Right atrium auricular region (tissue), 2 donors: ENCODE measurements around the gene PLK5. TPM values are rescaled to one million over a fixed set of nuclear protein-coding genes. Genes with fewer than 3 reads are reported as not detected.
"Not testable (repeated sequence)": the region's sequence is repeated elsewhere in the genome, so short reads cannot be mapped to it uniquely, and the experiment has no call there.

Experiments
- DNase-seq: peaks from one replicate; pipeline ENCODE4 v3.0.0-alpha.2; 2019; ENCODE audit warnings: low spot score
- H3K27ac ChIP-seq, 2 donors: fragments of 200-600 bp; sonication (generic); 1 replicate in 1 of 2; 2 replicates in 1 of 2; pipeline ENCODE4 v1.5.1; 2016 to 2019
- H3K27me3 ChIP-seq, 2 donors: fragments of 200-600 bp; sonication (generic); one replicate each; pipeline versions ENCODE4 v1.5.1 to v1.6.0; 2017 to 2019
- H3K36me3 ChIP-seq: fragments of 200-600 bp; sonication (generic); one replicate; pipeline ENCODE4 v1.5.1; 2016
- H3K4me1 ChIP-seq, 2 donors: fragments of 200-600 bp; sonication (generic); one replicate each; pipeline versions ENCODE4 v1.5.1 to v1.6.0; 2017 to 2019
- H3K4me3 ChIP-seq, 2 donors: fragments of 200-600 bp; sonication (generic); 1 replicate in 1 of 2; 2 replicates in 1 of 2; pipeline ENCODE4 v1.5.1; 2017 to 2019; ENCODE audit warnings: mild to moderate bottlenecking in 1 of 2, moderate library complexity in 1 of 2
- H3K9me3 ChIP-seq, 2 donors: fragments of 200-600 bp; sonication (generic); one replicate each; pipeline ENCODE4 v1.5.1; 2019
- CTCF ChIP-seq, 2 donors: fragments of 200-600 bp; sonication (generic); IDR thresholded peaks; one replicate each; pipeline ENCODE4 v1.5.1; 2019; ENCODE audit warnings: antibody characterized with exemption in 2 of 2
- total RNA-seq, 2 donors: library from RNA; depleted of rRNA; stranded (reverse); fragments of >200 nt; gene quantifications; one replicate each; pipeline ENCODE4 v1.1.0, GENCODE V29; 2016

The PLK5 gene
- total RNA-seq, 2 donors from 2014 or later, result not detected

- Histone ChIP-seq H3K27ac (no peak overlapping the region), H3K27me3 (no peaks in the 10 kb centered on the region), H3K9me3 (no peaks in the 10 kb centered on the region), H3K4me3 (no peak overlapping the region), H3K4me1 (no peaks in the 10 kb centered on the region), H3K36me3 (no peaks in the 10 kb centered on the region)
- no peak for TF ChIP-seq CTCF (IDR thresholded peaks at IDR 0.05)
- no peak for DNase-seq
These were observed 7.7 kb downstream of the PLK5 start for GRCh38 chr19:1531587-1531986.

- H3K36me3 ChIP-seq, result no peaks in the 10 kb centered on the region
- H3K27me3 ChIP-seq, result no peaks in the 10 kb centered on the region
- H3K27ac ChIP-seq, result no peak overlapping the region
- H3K4me1 ChIP-seq, result no peaks in the 10 kb centered on the region
- no peak for TF ChIP-seq CTCF (IDR thresholded peaks at IDR 0.05)
- H3K9me3 ChIP-seq, result no peaks in the 10 kb centered on the region
- DNase-seq, result no peak
- no peak overlapping the region for H3K4me3 ChIP-seq
These were observed 8.1 kb downstream of the PLK5 start for GRCh38 chr19:1532003-1532402.

- Histone ChIP-seq H3K4me1 (no peaks in the 10 kb centered on the region), H3K9me3 (no peaks in the 10 kb centered on the region), H3K27me3 (no peaks in the 10 kb centered on the region), H3K4me3 (no peak overlapping the region), H3K27ac (no peak overlapping the region), H3K36me3 (no peaks in the 10 kb centered on the region)
- no peak for DNase-seq
- TF ChIP-seq CTCF (IDR thresholded peaks at IDR 0.05), result no peak
These were observed 9.8 kb downstream of the PLK5 start for GRCh38 chr19:1533510-1534150.

- H3K27ac ChIP-seq, result no peak overlapping the region
- no peak for TF ChIP-seq CTCF (IDR thresholded peaks at IDR 0.05)
- no peak overlapping the region for H3K4me3 ChIP-seq
- H3K9me3 ChIP-seq, result no peaks in the 10 kb centered on the region
- no peaks in the 10 kb centered on the region for H3K27me3 ChIP-seq
- H3K4me1 ChIP-seq, result peaks cover 0 to 7% of the 10 kb centered on the region in 2 donors
- H3K36me3 ChIP-seq, result no peaks in the 10 kb centered on the region
- DNase-seq, result no peak
These were observed 11.1 kb downstream of the PLK5 start for GRCh38 chr19:1534972-1535371.

- not testable (repeated sequence) for H3K36me3 ChIP-seq, H3K4me3 ChIP-seq, H3K9me3 ChIP-seq, H3K27ac ChIP-seq, DNase-seq, H3K27me3 ChIP-seq
- H3K4me1 ChIP-seq, result peaks cover 0 to 14% of the 10 kb centered on the region in 2 donors
These were observed 11.8 kb downstream of the PLK5 start for GRCh38 chr19:1535699-1536098.

GRCh38 chr19:1538978-1539377 lies 15.1 kb downstream of the PLK5 start:
- Histone ChIP-seq H3K36me3 (no peaks in the 10 kb centered on the region), H3K27me3 (no peaks in the 10 kb centered on the region), H3K27ac (no peak overlapping the region), H3K4me1 (peaks cover 0 to 15% of the 10 kb centered on the region in 2 donors), H3K4me3 (no peak overlapping the region), H3K9me3 (no peaks in the 10 kb centered on the region)
- no peak for DNase-seq
- TF ChIP-seq CTCF (IDR thresholded peaks at IDR 0.05), result no peak

GRCh38 chr19:1539749-1540148 lies 15.9 kb downstream of the PLK5 start:
- H3K27me3 ChIP-seq, H3K4me3 ChIP-seq, H3K36me3 ChIP-seq, H3K9me3 ChIP-seq, H3K27ac ChIP-seq, DNase-seq: not testable (repeated sequence)
- H3K4me1 ChIP-seq, result peaks cover 0 to 15% of the 10 kb centered on the region in 2 donors
